Stimulated activated CD4-positive, alpha-beta T cell treated with anti-CD3 and anti-CD28 coated beads, Interleukin-2, amount 100 ng/mL, for 48 hours (primary cell): ENCODE measurements around the gene BEST1.
"Not testable (repeated sequence)": the region's sequence is repeated elsewhere in the genome, so short reads cannot be mapped to it uniquely, and the experiment has no call there.

Experiments used
- DNase-seq, 2 donors: peaks; one replicate each; pipeline ENCODE4 v3.0.0-alpha.2; 2020

BEST1 gene

DNA sequence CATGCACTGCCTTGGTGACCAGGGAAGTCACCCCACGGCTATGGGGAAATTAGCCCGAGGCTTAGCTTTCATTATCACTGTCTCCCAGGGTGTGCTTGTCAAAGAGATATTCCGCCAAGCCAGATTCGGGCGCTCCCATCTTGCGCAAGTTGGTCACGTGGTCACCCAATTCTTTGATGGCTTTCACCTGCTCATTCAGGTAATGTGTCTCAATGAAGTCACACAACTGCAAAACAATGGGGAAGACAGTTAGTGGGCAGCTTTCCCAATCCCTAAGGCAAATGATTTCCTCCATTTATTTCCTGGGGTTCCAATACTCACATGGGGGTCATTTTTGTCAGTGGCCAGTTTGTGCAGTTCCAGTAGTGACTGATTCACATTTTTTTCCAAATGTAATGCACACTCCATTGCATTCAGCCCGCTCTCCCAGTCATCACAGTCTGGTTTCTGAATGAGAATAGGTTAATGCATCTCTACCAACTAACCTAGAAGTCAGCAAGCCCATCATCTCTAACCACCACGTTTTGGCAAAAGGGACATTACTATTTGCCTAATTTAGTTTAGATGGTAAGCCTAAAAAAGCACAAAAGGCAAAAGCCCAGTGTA lies 14.6 kb downstream of the BEST1 start:
- DNase-seq = not testable (repeated sequence)

DNA sequence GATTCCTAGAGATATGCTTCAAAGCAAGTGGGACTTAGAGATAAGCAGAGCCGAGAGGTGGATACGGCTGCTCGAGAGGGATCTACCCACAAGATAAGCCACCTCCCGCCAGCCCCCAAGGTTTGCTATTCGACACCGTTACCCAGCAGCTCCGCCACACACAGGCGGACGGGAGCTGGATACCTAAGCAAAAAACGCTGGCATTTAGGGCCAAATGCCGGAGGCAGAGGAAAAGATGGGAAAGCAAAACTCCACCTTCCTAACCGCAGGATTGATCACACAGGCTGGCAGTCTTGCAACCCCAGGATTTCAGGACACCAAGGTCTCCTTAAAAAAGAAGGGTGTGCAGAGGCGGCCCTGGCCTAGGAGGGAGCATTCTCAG lies 16.6 kb downstream of the BEST1 start:
- DNase-seq = no peak

DNA sequence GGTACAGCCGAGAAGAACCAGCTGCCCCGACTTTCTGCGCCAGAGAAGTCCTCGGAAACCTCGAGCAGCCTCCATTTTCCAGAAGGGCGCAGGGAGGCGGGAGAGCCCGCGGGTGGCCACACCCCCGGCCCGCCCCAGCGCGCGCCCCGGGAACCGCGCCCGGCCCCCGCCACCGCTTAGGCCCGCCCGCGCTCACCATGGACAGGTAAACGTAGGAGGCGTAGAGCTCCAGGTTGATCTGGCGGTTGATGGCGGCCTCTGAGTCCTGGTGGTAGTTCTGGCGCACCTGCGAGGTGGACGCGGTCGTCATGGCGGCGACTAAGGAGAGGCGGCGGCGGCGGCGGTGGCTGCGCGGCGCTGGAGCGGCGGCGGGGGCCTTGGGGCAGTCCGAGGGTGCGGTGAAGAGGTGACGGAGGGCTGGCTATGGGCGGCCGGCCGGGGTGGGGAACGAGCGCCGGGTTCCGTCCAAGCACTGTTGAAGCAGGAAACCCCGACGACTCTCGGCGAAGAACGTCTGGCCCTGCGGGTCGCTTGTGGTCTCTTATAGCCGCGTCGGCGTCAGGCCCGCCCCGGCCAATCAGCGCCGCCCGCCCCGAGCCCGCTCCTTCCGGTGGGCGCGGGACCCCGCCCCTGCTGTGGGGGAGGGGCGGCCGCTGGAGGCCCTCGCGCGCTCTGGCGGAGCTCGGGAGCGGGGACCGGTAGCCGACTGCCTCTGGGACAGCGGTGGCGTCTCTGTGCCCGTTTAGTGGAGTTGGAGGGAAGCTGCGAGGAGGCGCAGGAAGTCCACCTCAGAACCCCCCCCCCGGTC lies 17.2 kb downstream of the BEST1 start, which contains the start of gene FTH1:
TSS of gene FTH1 (minus strand) at position 519 of the 808 bp plus-strand sequence. CDS start at position 310, 209 bp downstream.
- DNase-seq = peak; percentile 75 to 86

DNA sequence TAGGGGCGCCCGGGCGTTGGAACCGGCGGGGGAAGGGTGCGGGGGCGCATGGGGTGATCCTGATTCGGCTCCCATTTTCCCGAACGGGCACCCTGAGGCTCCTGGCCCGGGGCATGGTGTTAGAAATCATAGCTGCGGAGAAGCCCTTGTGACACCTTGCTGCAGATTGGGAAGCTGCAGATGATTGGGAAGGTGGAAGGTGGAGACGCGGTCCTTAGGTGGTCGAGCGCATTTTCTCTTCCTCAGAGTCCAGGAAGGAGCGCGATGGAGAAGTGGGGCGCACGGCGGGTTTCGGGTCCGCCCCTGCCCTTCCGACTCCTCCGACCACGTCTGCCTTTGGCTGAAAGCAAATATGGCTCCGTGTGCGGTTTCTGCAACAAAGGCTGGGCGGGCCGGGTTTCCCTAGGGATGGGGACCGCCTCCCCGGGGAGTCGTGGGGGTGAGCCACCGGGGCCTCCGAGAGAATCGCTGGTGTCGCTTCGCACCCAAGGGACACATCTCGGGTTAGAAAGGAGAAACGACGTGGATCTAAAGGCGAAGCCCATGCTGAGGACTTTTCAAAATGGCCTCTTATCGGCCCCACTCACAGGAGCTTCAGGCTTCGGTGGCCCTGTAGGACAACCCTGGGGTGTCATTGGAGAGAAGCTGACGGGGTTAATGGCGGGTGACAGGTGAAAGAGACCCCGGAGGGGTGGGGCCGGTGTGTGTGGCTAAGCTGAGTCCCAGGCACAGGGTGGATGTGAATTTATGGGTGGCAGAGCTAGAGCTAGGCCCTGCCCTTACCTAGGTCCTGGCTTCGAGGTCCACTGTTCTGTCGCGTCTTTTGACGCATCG lies 18.0 kb downstream of the BEST1 start:
- DNase-seq = peak; percentile 29 to 30

DNA sequence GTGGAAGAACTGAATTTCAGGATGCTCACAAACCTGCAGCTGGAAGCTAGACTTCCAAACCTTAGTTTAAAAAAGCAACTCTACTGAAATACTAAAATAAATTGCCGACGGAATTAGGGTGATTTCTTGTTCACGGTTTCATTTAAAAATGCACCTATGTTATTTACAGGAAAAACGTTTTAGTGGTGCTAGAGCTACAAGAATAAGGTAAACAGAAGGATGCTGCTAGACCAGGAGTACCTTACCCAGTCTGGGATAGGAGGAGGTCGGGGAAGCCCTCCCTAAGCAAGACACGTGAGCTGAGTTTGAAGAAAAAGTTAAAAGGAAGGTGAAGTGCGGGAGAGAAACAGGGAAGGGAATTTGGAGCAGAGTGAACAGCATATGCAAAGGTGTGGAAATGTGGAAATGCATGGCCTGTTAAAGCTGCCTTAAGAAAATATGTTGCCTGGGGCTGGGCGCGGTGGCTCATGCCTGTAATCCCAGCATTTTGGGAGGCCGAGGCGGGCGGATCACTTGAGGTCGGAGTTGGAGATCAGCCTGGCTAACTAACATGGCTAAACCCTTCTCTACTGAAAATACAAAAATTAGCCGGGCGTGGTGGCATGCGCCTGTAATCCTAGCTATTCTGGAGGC lies 18.7 kb downstream of the BEST1 start:
- DNase-seq = no peak

DNA sequence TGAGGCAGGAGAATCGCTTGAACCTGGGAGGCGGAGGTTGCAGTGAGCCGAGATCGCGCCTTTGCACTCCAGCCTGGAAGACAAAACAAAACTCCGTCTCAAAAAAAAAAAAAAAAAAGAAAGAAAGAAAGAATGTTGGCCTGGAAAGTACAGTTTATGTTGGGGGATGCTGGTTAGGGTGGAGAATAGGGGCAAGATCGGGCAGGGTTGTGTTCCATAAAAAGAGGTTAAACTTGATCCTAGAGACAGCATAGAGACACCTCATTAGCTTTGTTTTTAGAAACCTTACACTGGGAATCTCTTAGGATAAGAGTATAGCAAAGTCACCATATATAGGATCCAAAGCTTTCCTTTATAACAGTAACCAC lies 19.2 kb downstream of the BEST1 start:
- no peak for DNase-seq

DNA sequence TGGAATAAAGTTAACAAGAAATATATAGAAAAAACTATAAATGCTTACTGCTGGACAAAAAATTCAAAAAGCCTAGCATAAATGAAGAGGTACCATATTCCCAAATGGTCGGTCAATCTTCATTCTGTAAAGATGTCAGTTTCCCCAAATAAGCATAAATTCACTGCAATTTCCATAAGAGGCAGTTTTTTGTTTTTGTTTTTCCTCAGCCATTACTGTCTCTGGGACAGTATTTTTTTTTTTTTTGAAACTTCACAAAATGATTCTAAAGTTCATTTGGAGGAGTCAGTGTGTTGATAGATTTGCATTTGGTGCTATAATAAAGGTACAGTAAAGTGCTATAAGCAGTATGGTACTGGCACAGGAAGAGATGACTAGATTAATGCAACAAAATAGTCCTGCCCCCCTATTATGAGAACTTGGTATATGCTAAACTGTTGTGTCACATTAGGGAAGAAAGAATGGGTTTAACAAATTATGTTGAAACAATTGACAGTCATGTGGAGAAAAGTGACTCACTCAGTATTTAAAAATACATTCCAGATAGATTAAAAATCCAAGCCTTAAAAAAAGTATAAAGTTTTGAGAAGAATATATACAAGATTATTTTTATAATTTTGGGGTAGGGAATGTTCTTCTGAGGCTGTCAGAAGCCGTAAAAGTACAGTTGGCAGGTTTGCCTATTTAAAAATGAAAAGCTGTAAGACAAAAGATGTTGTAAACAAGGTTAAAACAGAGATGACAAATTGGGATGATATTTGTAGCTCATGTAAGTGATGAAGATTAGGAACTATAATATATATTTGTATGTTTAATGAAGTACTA lies 19.9 kb downstream of the BEST1 start:
- DNase-seq = no peak

DNA sequence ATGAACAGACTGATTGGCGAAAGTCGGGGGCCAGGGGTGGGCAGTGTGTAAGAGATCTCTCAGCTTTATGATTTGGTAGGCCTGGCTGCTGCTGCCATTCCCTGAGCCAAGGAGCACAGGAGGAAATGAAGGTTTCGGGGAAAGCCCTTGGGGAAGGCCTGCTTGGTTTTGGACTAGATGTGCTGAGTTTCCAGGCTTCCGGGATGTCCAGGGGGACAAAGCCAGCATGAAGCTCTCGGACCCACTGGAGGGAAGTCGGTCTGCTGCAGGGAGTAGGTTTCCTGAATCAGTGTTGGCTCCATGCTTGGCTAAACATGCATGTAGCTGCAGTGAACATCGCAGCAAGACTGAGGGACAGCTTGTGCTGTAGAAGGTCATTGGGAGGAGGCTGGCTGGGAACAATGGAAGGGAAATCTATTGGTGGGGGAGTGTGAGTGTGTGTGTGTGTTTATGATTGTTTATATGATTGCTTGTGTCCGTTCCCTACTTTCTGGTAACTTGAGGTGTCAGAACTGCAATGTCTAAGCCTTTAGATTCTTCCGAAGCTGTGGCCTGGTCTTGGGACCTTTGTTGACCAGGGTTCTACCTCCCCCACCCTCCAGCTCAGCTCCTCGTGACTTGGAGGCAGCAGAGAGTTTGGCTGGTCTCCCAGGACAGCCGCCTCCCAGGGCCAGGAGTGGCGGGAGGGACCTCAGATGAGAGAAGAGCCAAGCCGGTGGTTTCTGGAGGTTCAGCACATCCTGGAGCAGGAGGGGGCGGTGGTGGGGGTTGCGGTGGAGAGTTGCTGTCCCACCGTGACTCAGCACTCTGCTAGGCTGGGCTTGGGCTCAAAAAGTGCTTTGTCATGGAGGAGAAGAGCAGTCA lies 21.3 kb downstream of the BEST1 start:
- peak in 1 of 2 donors; percentile 31 for DNase-seq

DNA sequence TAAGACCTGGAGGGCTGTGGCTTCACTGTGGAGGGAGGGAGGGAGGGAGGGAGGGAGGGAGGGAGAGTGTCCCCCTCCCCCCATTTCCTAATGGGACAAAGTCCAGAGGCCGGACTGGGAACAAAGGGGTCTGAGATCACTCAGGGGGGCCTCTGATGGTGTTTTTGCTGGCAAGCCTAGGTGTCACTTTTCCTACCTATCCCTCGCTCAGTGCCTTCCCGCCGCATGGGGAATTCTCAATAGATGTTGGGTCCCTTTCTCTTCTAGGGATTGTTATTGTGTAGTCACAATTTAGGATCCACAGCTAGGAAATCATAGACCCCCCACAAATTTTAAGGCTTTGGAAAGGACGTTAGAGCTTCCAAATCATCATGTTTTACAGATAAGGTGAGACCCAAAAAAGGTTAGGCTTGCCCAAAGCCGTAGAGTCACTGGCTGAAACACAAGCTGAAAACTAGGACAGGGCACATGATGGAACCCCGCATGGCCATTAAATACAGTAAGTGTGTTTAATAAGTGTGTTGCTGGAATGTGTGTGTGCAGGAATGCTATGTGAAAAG lies 22.0 kb downstream of the BEST1 start:
- DNase-seq = no peak

DNA sequence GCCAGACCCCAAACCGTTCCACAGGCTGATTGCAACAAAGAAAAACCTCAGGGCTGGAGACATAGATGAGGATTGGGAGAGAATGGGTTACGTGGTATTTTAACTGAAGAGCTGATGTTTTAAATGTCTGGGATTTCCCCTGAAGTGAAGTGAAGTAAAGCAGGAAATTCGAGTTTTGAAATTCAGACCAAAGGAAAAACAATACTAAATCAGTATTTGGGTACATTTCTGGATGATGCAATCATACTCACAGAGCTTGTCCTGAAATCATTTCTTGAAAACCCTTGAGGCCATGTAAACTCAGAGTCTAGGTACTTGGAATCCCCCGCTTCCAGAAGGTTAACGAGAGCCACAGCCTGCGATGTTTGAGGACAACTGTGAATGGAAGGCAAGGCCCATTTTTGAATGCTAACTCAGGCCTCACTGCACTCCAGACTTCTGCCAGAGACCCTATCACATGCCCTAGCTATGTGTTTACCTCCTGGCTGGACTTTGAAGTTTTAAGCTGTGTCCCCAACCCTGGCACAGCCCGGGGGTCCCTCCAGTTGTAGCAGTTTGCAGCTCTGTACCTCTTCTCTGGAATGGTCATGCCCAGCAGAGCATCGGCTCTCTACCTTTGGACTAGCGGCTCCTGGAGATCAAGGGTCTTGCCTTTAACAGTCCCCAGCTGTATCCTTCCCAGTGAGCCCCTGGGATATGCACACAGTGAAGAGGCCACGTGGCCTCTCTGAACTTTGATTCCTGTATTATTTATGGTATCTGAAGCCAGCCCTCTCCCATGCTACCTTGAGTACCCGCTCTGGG lies 22.7 kb downstream of the BEST1 start:
- no peak for DNase-seq

DNA sequence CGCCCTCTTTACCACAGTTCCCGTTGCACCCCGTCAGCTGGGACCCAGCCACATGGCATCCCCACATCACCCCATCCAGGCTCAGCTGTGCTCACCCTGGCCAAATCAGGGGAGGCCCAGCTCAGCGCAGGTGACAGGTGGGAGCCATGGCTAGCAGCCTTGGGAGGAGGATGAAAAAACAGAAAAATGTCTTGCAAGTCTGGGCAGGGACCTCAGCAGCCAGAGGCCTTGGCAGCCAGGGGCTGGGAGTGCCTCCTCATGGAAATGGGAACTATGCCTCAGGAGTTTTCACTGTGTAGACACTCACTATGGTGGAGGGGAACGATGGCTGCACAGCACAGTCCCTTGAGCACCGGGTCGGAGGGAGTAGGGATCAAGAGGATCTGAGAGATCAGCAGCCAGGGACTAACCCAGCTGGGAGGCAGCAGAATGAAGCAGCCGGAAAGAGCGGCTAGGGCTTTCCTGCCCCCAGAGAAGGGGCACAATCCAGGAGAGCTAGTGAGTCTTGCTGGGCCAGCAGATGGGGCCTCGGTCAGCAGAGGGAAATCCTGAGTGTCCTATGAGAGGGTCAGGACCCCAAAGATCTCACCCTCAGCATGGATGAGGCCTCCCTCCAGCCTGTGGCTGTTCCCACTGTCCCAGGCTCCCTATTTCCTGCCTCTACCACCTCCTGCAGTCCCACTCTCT lies 23.5 kb downstream of the BEST1 start:
- no peak for DNase-seq

DNA sequence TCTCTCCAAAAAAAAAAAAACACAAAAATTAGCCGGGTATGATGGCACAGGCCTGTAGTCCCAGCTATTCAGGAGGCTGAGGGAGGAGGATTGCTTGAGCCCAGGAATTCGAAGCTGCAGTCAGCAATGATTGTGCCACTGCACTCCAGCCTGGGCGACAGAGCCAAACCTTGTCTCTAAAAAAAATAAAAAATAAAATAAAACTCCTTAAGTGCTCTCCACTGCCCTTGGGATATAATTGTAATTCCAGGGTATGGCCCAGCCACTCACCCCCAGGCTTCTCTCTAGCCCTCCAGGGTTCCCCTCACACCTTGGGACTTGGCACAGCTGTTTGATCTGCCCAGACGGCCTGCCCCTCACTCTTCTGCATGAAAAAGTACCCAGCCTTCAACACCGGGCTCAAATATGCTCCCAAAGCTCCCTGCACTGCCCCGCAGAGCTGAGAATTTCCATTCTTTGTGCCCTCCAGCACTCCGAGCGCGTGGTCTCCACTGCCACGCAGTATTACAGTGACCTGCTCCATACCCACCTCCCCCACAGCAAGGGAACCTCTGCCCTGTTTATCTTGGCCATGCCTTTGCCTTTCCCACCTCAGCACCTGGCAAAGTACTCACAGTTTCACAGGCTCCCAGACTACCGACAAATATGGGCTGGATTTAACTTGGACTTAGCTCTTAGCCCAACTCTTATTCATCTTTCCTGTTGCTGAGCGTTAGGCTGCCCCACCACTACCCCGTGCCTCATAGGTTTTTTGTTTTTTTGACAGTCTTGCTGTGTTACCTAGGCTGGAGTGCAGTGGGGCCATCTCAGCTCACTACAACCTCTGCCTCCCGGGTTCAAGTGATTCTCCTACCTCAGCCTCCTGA lies 24.8 kb downstream of the BEST1 start:
- DNase-seq = no peak

DNA sequence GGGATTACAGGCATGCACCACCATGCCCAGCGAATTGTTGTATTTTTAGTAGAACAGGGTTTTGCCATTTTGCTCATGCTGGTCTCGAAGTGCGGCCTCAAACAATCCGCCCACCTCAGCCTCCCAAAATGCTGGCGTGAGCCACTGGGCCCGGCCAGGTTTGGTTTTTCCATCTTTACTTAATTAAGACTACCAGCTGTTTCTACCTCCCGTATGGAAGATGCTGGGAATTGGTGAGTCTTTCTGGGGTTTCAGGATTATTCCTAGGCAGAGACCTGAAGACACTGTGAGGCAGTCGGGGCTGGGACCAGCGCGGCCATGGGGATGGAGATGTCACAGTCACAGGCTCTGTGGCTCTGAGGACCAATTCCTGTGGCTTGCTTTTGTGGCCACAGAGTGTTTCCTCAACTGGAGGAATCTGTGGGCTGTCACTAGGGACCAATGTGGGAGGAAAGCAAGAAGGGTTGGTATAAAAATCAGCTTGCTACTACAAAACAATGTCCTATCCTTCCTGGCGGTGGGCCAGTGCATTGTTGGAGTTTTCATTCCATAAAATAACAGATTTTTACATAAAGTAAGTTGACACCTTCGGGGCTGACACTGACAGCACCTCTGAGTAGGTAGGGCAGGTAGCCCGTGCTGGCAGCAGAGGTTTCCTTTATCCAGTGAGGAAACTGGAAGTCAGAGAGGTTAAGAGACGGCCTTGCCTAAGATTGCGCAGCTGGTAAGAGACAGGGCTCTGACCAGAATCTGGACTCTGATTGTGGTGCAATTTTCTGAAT lies 25.7 kb downstream of the BEST1 start:
- DNase-seq = no peak

DNA sequence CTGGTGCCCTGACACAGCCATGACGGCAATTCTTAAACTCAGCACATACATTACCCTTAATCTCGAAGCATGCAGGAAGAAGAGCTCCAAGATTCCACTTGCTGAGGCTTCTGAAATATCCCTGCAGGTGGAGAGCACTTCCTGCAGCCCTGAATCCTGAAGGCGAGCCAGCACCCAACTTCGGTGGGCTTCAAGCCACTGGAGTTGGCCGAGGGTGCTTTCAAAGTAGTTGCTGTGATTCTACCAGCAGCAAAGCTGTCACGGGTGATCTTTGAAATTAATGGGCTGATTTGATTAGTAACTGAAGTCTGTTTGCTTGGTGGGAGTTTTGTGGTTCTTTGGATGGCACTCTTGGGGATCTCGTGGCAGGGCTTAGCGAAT lies 26.3 kb downstream of the BEST1 start:
- DNase-seq = no peak

DNA sequence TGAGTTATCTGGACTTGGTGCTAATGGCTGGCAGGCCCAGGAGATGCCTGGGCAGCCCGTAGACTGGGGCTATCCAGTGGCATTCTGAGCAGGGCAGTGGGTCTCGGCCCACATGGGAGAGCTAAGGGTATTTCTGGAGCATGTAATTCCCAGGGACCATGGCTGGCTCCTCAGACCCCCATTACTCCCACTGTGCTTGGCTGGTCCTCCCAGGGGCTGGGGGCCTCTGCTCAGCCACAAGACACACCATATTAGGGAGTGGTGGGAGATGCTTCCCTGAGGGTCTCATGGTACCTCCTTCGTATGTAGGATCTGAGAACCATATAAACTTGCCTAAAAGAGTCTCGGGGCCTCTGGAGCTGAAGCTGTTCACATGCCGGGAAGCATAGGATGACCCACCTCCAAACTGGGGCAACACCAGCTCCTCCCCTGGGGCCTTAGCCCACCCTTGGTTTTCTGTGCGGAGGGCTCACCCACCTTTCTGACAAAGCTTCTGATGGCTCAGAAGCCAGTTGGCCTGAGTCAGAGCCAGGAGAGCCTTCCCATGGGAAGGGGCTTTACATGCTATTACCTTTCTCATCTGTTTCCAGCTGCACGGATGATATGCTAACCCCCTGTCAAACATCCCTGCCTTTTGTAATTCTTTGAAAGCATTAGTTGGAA lies 26.8 kb downstream of the BEST1 start:
- no peak for DNase-seq

DNA sequence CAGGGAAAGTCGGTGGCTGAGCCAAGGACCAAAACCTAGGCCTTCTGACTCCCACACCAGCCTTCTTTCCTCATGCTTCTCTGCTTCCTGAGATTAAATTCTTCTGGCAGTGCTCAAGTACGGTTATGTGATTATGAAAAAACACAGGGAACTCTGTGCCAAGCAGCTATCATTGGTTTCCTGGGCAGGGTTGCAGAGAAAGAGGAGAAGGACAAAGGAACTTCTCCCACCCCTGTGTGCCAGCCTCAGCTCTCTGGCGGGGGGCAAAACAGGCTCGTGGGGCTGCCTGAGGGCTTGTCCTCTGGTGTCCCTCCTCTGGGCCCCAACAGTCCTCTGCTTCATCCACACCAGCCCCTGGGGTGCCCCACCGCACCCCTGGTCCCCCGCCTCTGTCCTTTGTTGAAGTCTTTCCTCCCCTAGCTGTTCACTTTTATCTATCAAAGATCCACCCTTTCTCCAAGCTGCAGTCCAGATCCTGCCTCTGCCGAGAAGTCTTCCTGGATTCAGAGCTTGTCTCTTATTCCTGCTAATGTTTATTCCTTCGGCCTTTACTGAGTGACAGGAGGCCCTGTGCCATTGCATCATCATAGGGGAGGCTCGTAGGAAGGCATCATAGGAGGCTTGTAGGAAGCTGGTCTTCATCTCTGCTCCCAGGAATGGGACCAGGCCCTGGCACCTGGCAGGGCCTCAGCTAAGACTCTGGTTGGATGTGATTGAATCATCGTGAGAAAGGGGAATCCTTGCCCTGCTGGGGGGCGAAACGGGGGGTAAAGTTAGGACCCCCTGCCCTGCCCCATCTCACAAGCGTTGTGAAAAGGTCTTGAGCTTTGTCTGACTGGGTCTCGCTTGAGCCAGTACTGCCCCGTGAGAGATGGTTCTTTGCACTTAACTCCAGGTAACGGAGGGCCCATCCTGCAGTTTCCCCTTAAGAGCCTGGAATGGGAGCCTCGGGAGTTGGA lies 28.8 kb downstream of the BEST1 start:
- DNase-seq = no peak
